HG03196 (cell line): Measurements from ENCODE around the gene GCNT2.
"Not testable (repeated sequence)": the region's sequence is repeated elsewhere in the genome, so short reads cannot be mapped to it uniquely, and the experiment has no call there.

ENCODE experiments used
- ATAC-seq: cut with Tn5 transposase; IDR thresholded peaks from one replicate; pipeline ENCODE4 v1.9.1; 2021; ENCODE audit not compliant: unreplicated experiment

Gene GCNT2

GRCh38 chr6:10658910-10659698 lies 138.0 kb downstream of the GCNT2 start:
- ATAC-seq: no peak

GRCh38 chr6:10659699-10660348 lies 138.7 kb downstream of the GCNT2 start:
- no peak for ATAC-seq

- not testable (repeated sequence) for ATAC-seq
These were observed 139.5 kb downstream of the GCNT2 start for GRCh38 chr6:10660431-10661191.

- no peak for ATAC-seq
These were observed 141.1 kb downstream of the GCNT2 start for GRCh38 chr6:10662207-10662606.

GRCh38 chr6:10662742-10663141 lies 141.6 kb downstream of the GCNT2 start:
- no peak for ATAC-seq

GRCh38 chr6:10665595-10665994 lies 144.4 kb downstream of the GCNT2 start:
- not testable (repeated sequence) for ATAC-seq

- ATAC-seq: no peak
These were observed 147.2 kb downstream of the GCNT2 start for GRCh38 chr6:10668126-10668917.

DNA sequence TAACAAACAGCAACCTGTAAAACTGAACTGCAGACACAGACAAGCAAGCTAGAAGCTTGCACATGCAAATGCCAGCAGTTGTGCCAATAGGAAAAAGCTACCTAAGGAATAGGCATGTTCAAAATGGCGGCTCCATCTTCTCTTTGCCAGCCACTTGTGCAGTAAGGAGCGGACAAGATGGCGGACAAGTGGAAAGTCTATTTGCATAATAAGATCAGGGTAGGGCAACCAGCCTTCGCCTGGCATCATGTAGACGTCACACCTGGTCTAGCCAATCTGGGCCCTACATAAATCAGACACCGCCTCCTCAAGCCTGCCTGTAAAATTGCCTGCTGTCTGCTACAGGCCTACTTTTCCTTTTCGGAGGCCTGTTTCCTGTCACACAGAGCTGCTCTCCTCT lies 155.3 kb downstream of the GCNT2 start:
- ATAC-seq: no peak

- ATAC-seq: no peak
These were observed 157.3 kb downstream of the GCNT2 start for GRCh38 chr6:10678456-10678855.
